ENCODE results near the gene TEX26. TPM values are rescaled to one million over a fixed set of nuclear protein-coding genes. Genes with fewer than 3 reads are reported as not detected.

The TEX26 gene
- total RNA-seq = not detected

DNA sequence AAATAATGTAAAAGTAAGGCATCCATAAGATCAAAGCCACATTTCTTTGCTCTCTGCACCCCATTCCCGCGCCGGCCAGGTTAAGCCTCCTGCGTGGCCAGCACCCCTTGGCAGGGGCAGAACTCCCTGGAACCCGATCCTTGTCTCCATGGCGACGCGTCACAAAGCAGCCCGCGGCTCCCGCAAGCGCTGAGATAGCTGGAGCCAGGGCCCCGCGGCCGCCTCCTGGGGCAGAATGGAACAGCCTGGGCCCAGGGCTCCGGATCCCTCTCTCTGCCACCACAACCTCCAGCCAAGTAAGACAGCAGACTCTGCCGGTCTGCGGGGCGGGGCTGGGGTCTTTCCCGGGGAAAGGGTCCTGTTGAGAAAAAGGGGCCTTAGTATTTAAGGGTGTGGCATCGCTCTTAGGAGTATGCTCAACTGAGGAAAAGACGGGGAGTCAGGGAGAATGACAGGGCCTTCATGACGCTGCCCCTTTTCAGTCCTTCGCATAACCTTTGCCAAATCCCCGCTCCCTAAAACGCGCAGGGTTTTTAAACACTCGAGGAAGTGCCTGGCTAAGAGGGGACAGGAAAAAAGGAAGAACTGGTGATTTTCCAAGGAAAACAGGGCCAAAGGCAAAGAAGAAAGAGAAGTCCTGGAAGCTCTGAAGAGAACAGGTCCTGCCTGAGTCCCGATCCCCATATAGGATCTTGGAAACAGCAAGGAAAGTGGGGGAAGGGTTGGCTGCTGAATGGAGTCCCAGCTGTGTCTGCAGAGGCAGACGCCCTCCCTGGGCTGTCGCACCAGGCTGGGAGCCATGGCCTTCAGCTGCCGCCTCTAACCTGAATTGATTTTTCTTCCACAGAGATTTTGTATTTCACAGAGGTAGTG lies at the start of gene TEX26:
TEX26 (plus strand) TSS at position 176 of the 873 bp plus-strand sequence; CDS start at position 236, 60 bp downstream.
- WGBS = 50% methylated on average over 32 of the region's 32 CpGs
- Histone ChIP-seq H3K4me3 (no peak within 1 kb of the TSS), H3K27ac (no peak within 1 kb of the TSS), H3K27me3 (replicated peaks; ENCODE audit: insufficient read depth) (no peaks in the 10 kb centered on the region), H3K4me1 (replicated peaks) (no peaks in the 10 kb centered on the region), H3K9me3 (no peaks in the 10 kb centered on the region), H3K36me3 (no peaks in the 10 kb centered on the region)
- no peak for TF ChIP-seq CTCF (IDR thresholded peaks at IDR 0.05)
- TF ChIP-seq POLR2AphosphoS5 (IDR thresholded peaks at IDR 0.05) = no peak
- TF ChIP-seq POLR2A (IDR thresholded peaks at IDR 0.05) = no peak
- no peak for DNase-seq (ENCODE audit: low spot score)
- intact Hi-C loops (cut with DNase I) = no loop called here

GRCh38 chr13:30882996-30883766 lies 49.3 kb upstream of the TEX26 start:
- no peaks in the 10 kb centered on the region for H3K9me3 ChIP-seq
- intact Hi-C loops (cut with DNase I) = no loop called here
- TF ChIP-seq POLR2A (IDR thresholded peaks at IDR 0.05) (no peak), CTCF (IDR thresholded peaks at IDR 0.05) (no peak)
- H3K4me3 ChIP-seq = no peak overlapping the region
- 81% methylated on average over 13 of the region's 13 CpGs for WGBS
- no peak overlapping the region for H3K27ac ChIP-seq
- no peaks in the 10 kb centered on the region for H3K36me3 ChIP-seq
- H3K27me3 ChIP-seq (replicated peaks; ENCODE audit: insufficient read depth) = peaks cover 2% of the 10 kb centered on the region
- no peaks in the 10 kb centered on the region for H3K4me1 ChIP-seq (replicated peaks)
- DNase-seq (ENCODE audit: low spot score) = no peak

DNA sequence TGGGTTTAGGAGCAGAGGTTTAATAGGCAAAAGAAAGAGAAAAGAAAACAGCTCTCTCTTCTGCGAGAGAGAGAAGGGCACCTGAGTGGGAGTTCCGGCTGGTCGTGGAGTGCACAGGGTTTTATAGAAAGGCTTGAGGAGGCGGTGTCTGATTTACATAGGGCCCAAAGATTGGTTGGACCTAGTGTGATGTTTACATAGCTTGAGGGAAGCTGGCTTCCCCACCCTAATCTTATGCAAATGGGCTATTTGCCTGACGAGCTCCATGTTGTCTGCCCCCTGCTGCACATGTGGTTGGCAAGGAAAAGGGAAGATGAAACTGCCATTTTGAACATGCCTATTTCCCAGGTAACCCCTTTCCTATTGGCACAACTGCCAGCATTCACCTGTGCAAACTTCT lies 47.9 kb upstream of the TEX26 start:
- intact Hi-C loops (cut with DNase I) = no loop called here
- TF ChIP-seq POLR2AphosphoS5 (IDR thresholded peaks at IDR 0.05) = no peak
- TF ChIP-seq POLR2A (IDR thresholded peaks at IDR 0.05) = no peak
- Histone ChIP-seq H3K9me3 (no peaks in the 10 kb centered on the region), H3K27me3 (replicated peaks; ENCODE audit: insufficient read depth) (peaks cover 2% of the 10 kb centered on the region), H3K36me3 (no peaks in the 10 kb centered on the region), H3K27ac (no peak overlapping the region), H3K4me1 (replicated peaks) (no peaks in the 10 kb centered on the region), H3K4me3 (no peak overlapping the region)
- 83% methylated on average over 5 of the region's 5 CpGs for WGBS
- no peak for DNase-seq (ENCODE audit: low spot score)

DNA sequence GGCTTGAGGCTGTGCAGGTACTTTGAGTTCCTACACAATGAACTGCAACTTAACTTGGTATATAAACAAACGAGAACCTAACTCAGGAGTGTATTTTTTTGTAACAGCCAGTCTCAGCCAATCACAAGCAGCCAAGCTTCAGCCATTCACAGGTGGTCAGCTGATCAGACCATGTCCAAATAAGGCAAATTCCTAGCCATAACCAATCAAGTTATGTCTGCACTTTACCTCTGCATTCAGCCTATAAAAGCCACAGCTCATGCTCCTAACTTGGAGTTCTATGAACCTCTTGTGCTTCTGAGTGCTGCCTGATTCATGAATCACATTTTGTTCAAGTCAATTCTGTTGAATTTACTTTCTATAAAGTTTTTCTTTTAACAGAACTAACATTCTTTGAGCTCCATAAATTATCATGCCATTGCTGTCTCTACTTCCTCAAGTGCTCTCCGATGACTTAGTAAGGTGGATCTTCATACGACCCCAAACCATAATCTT lies 43.2 kb upstream of the TEX26 start:
- H3K27ac ChIP-seq = no peak overlapping the region
- intact Hi-C loops (cut with DNase I) = no loop called here
- no peak overlapping the region for H3K4me3 ChIP-seq
- H3K4me1 ChIP-seq (replicated peaks) = no peaks in the 10 kb centered on the region
- no peak for TF ChIP-seq POLR2A (IDR thresholded peaks at IDR 0.05)
- no peak for TF ChIP-seq CTCF (IDR thresholded peaks at IDR 0.05)
- TF ChIP-seq POLR2AphosphoS5 (IDR thresholded peaks at IDR 0.05) = no peak
- H3K36me3 ChIP-seq = no peaks in the 10 kb centered on the region
- DNase-seq (ENCODE audit: low spot score) = no peak
- no peaks in the 10 kb centered on the region for H3K9me3 ChIP-seq
- H3K27me3 ChIP-seq (replicated peaks; ENCODE audit: insufficient read depth) = no peaks in the 10 kb centered on the region
- WGBS = 97% methylated on average over 3 of the region's 3 CpGs

DNA sequence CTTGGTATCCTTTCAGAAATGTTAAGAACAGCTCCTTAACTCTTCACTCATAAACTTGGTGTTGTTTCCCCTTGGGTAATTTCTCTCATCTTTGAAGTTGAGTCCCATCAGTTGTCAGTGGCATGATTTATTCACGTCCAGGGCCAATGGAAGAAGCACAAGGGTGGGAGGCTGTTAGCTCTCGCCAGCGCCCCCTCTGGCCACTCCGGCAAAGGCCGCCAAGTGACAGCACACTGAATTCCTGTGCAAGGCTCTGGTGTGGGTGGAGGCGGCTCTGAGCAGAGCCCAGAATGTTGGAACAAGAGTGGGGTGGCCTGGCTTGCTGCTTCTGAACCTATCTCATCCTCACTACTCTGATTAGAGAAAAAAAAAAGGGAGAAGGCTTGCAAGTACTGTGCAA lies 39.5 kb upstream of the TEX26 start:
- Histone ChIP-seq H3K36me3 (no peaks in the 10 kb centered on the region), H3K27ac (no peak overlapping the region), H3K27me3 (replicated peaks; ENCODE audit: insufficient read depth) (no peaks in the 10 kb centered on the region), H3K4me3 (no peak overlapping the region), H3K9me3 (no peaks in the 10 kb centered on the region), H3K4me1 (replicated peaks) (no peaks in the 10 kb centered on the region)
- WGBS = 27% methylated on average over 6 of the region's 6 CpGs
- TF ChIP-seq CTCF (IDR thresholded peaks at IDR 0.05) = no peak
- no peak for DNase-seq (ENCODE audit: low spot score)
- intact Hi-C loops (cut with DNase I) = no loop called here
